CD14-positive monocyte (primary cell): ENCODE results near the gene UBE2E2. TPM values are rescaled to one million over a fixed set of nuclear protein-coding genes. Genes with fewer than 3 reads are reported as not detected.

Experiments used
- DNase-seq, 3 donors: peaks; one replicate each; pipeline ENCODE4 v3.0.0-alpha.2; 2011 to 2022
- H2AFZ ChIP-seq: 2 replicates; pipeline ENCODE4 v1.6.0; 2012; ENCODE audit warnings: mild to moderate bottlenecking, low read depth, low read length, inconsistent platforms; ENCODE audit not compliant: insufficient read depth, poor library complexity, severe bottlenecking
- H3K27ac ChIP-seq, 2 donors: 1 replicate in 1 of 2; 2 replicates in 1 of 2; pipeline ENCODE4 v1.5.1; 2012 to 2013; ENCODE audit warnings: low read length in 2 of 2, control low read depth in 1 of 2, inconsistent platforms in 1 of 2, low read depth in 1 of 2, mild to moderate bottlenecking in 1 of 2
- H3K27me3 ChIP-seq, 2 donors: one replicate each; pipeline versions ENCODE4 v1.6.0 to v1.6.1; 2011 to 2013; ENCODE audit warnings: low read length in 2 of 2; ENCODE audit not compliant: control insufficient read depth in 2 of 2, insufficient read depth in 2 of 2
- H3K36me3 ChIP-seq, 2 donors: replicated peaks in 1 of 2; 1 replicate in 1 of 2; 2 replicates in 1 of 2; pipeline versions ENCODE4 v1.5.1 to v1.6.1; 2012 to 2013; ENCODE audit warnings: low read length in 2 of 2, control low read depth in 1 of 2, inconsistent platforms in 1 of 2, mild to moderate bottlenecking in 1 of 2; ENCODE audit not compliant: insufficient read depth in 2 of 2, control insufficient read depth in 1 of 2
- H3K4me1 ChIP-seq, 2 donors: 1 replicate in 1 of 2; 2 replicates in 1 of 2; pipeline versions ENCODE4 v1.5.1 to v1.6.1; 2012 to 2013; ENCODE audit warnings: low read length in 2 of 2, control low read depth in 1 of 2, inconsistent platforms in 1 of 2, mild to moderate bottlenecking in 1 of 2, moderate library complexity in 1 of 2; ENCODE audit not compliant: insufficient read depth in 2 of 2, control insufficient read depth in 1 of 2
- H3K4me2 ChIP-seq: replicated peaks from 2 replicates; pipeline ENCODE3; 2012; ENCODE audit warnings: low read length, moderate library complexity, mild to moderate bottlenecking; ENCODE audit not compliant: poor library complexity, severe bottlenecking; ENCODE audit errors: extremely low read depth
- H3K4me3 ChIP-seq, 3 experiments: fragments of 200-600 bp in 1 of 3; sonication (generic) in 1 of 3; replicated peaks in 1 of 3; 1 replicate in 2 of 3; 2 replicates in 1 of 3; pipeline ENCODE4 v1.5.1; 2011 to 2013; ENCODE audit warnings: low read length in 3 of 3, mild to moderate bottlenecking in 3 of 3, control low read depth in 2 of 3, low read depth in 2 of 3, inconsistent platforms in 1 of 3, moderate library complexity in 1 of 3
- H3K79me2 ChIP-seq: 2 replicates; pipeline ENCODE4 v1.6.0; 2012; ENCODE audit warnings: mild to moderate bottlenecking, control low read depth, inconsistent platforms, low read length, moderate library complexity; ENCODE audit not compliant: insufficient read depth
- H3K9ac ChIP-seq: 2 replicates; pipeline ENCODE4 v1.6.0; 2017; ENCODE audit warnings: low read length, mild to moderate bottlenecking; ENCODE audit not compliant: insufficient read depth, poor library complexity, severe bottlenecking
- H3K9me3 ChIP-seq, 2 donors: replicated peaks in 1 of 2; 1 replicate in 1 of 2; 2 replicates in 1 of 2; pipeline versions ENCODE4 v1.5.1 to v1.6.1; 2012 to 2013; ENCODE audit warnings: low read length in 2 of 2, control low read depth in 1 of 2; ENCODE audit not compliant: control insufficient read depth in 1 of 2, insufficient read depth in 1 of 2
- H4K20me1 ChIP-seq: 2 replicates; pipeline ENCODE4 v1.6.0; 2012; ENCODE audit warnings: mild to moderate bottlenecking, low read length, control low read depth, moderate library complexity; ENCODE audit not compliant: insufficient read depth
- H3K27ac Mint-ChIP-seq, 7 donors: one replicate each; pipeline ENCODE4 v1.8.0; 2020; ENCODE audit warnings: mild to moderate bottlenecking in 7 of 7, mixed read lengths in 7 of 7, moderate library complexity in 6 of 7, inconsistent platforms in 2 of 7
- H3K27me3 Mint-ChIP-seq, 3 donors: one replicate each; pipeline ENCODE4 v1.8.0; 2021 to 2022; ENCODE audit warnings: low read depth in 3 of 3, mild to moderate bottlenecking in 3 of 3, mixed read lengths in 3 of 3, moderate library complexity in 3 of 3, inconsistent platforms in 1 of 3
- H3K36me3 Mint-ChIP-seq, 2 donors: one replicate each; pipeline ENCODE4 v1.8.0; 2020; ENCODE audit warnings: mixed read lengths in 2 of 2, inconsistent platforms in 1 of 2, mild to moderate bottlenecking in 1 of 2
- H3K4me1 Mint-ChIP-seq: one replicate; pipeline ENCODE4 v1.8.0; 2020; ENCODE audit warnings: mild to moderate bottlenecking, mixed read lengths
- H3K4me3 Mint-ChIP-seq, 2 donors: one replicate each; pipeline ENCODE4 v1.8.0; 2020; ENCODE audit warnings: mild to moderate bottlenecking in 2 of 2, mixed read lengths in 2 of 2, moderate library complexity in 1 of 2
- H3K9me3 Mint-ChIP-seq, 7 donors: one replicate each; pipeline ENCODE4 v1.8.0; 2020 to 2022; ENCODE audit warnings: mixed read lengths in 7 of 7, mild to moderate bottlenecking in 6 of 7, moderate library complexity in 6 of 7, inconsistent platforms in 2 of 7
- WGBS: methylation state at CpG from one replicate; pipeline ENCODE4 v1.1.5; 2013; ENCODE audit warnings: missing lambda C conversion rate; ENCODE audit not compliant: insufficient coverage; 5-methylcytosine and 5-hydroxymethylcytosine counted together
- intact Hi-C, 2 donors: fragments of 100-400 bp; cut with micrococcal nuclease; formaldehyde crosslinking; loops; one replicate each; pipeline versions ENCODE4 v1.15.0 to v1.15.1; 2023
- polyA plus RNA-seq, 3 donors: library from polyadenylated mRNA; depleted of rRNA in 1 of 3; unstranded in 2 of 3; stranded (reverse) in 1 of 3; fragments of 300-500 nt in 2 of 3; fragments of >200 nt in 1 of 3; fragmentation: Illumina TruSeq in 2 of 3; gene quantifications; 1 replicate in 2 of 3; 2 replicates in 1 of 3; pipeline ENCODE4 v1.2.3, GENCODE V29; 2012 to 2021
- TF ChIP-seq, protein P1 (sequence below): fragments of 200-600 bp; IDR thresholded peaks from one replicate; pipeline ENCODE4 v1.8.0; 2022; ENCODE audit warnings: antibody characterized with exemption, mild to moderate bottlenecking

Gene UBE2E2
- polyA plus RNA-seq, 3 donors: 25.8 to 78.0 (median 66.3) TPM

DNA sequence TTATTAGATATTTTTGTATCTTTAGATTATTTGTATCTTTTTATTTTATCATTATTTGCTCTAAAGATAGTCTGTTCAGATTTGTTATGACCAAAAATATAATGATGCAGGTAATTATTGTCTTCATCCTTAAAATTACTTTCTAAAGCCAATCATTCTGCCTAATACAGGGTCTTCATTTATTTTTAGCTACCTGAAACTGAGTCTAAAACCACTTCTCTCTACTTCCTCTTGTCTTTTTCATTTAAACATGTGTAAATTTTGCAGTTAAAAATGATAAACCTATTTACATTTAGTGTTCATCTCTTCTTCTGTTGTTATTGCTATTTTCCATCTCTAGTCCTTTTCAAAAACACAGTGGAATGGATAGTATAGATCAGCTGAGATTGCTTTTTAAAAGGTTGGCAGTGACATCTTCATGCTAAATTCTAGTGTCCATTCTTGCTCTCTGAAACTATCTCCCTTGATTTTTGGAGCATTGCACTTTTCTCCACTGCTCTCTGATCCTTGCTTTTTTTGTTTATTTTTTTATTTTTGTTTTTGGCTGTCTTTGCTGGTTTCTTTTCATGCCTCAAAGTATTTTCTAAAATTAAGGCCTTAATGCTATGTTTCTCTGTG, 91.8 kb downstream of the UBE2E2 start:
- H3K79me2 ChIP-seq: peaks cover 9% of the 10 kb centered on the region
- H3K4me3 Mint-ChIP-seq: no peak overlapping the region
- TF ChIP-seq, protein P1, sequence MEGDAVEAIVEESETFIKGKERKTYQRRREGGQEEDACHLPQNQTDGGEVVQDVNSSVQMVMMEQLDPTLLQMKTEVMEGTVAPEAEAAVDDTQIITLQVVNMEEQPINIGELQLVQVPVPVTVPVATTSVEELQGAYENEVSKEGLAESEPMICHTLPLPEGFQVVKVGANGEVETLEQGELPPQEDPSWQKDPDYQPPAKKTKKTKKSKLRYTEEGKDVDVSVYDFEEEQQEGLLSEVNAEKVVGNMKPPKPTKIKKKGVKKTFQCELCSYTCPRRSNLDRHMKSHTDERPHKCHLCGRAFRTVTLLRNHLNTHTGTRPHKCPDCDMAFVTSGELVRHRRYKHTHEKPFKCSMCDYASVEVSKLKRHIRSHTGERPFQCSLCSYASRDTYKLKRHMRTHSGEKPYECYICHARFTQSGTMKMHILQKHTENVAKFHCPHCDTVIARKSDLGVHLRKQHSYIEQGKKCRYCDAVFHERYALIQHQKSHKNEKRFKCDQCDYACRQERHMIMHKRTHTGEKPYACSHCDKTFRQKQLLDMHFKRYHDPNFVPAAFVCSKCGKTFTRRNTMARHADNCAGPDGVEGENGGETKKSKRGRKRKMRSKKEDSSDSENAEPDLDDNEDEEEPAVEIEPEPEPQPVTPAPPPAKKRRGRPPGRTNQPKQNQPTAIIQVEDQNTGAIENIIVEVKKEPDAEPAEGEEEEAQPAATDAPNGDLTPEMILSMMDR: no peak

DNA sequence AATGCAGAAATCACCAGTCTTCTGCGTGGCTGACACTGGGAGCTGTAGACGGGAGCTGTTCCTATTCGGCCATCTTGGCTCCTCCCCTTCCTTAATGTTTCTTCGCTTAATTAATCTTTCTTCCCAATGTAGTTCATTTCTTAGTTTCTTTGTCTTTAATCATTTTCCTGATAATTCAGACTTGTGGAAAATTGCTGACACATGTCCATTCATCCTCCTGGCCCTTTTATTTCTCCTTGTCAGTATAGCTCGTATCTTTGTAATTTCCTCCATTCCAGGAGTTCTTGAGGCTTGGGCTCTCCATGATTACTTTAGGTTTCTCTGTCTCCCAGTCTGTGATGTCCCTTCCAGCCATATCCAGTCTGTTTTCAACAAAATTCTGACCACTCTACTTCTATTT, 98.7 kb downstream of the UBE2E2 start:
- no peaks in the 10 kb centered on the region for H3K4me1 Mint-ChIP-seq
- TF ChIP-seq, protein P1: no peak
- H3K4me3 Mint-ChIP-seq: no peak overlapping the region
- Histone ChIP-seq H3K4me2 (no peak overlapping the region), H3K79me2 (peaks cover 6% of the 10 kb centered on the region), H3K9ac (no peak overlapping the region), H2AFZ (no peak overlapping the region), H3K4me3 (no peak overlapping the region), H3K9me3 (no peaks in the 10 kb centered on the region), H3K27ac (no peak overlapping the region), H4K20me1 (peaks cover 42% of the 10 kb centered on the region), H3K4me1 (no peaks in the 10 kb centered on the region), H3K36me3 (no peaks in the 10 kb centered on the region), H3K27me3 (no peaks in the 10 kb centered on the region)
- intact Hi-C loops: no loop called here
- 67% methylated on average over 1 of the region's 5 CpGs for WGBS
- peaks cover 0 to 2% of the 10 kb centered on the region in 2 donors for H3K36me3 Mint-ChIP-seq
- peaks cover 0 to 9% (median 4%) of the 10 kb centered on the region in 7 donors for H3K9me3 Mint-ChIP-seq
- no peak for DNase-seq
- H3K27ac Mint-ChIP-seq: no peak overlapping the region
- no peaks in the 10 kb centered on the region for H3K27me3 Mint-ChIP-seq

More for the DNA sequence above, 91.8 kb downstream of the UBE2E2 start:
- Histone ChIP-seq H3K9ac (no peak overlapping the region), H3K36me3 (no peaks in the 10 kb centered on the region), H3K27ac (no peak overlapping the region), H3K9me3 (no peaks in the 10 kb centered on the region), H3K4me2 (no peak overlapping the region), H2AFZ (no peak overlapping the region), H4K20me1 (peaks cover 40% of the 10 kb centered on the region), H3K27me3 (no peaks in the 10 kb centered on the region), H3K4me1 (no peaks in the 10 kb centered on the region), H3K4me3 (no peak overlapping the region)
- Mint-ChIP-seq H3K27me3 (no peaks in the 10 kb centered on the region), H3K36me3 (peaks cover 0 to 2% of the 10 kb centered on the region in 2 donors), H3K9me3 (peaks cover 0 to 9% (median 4%) of the 10 kb centered on the region in 7 donors), H3K4me1 (peaks cover 6% of the 10 kb centered on the region), H3K27ac (no peak overlapping the region)
- no peak for DNase-seq
- intact Hi-C loops: no loop called here
